Activated CD4-positive, alpha-beta T cell treated with anti-CD3 and anti-CD28 coated beads, Interleukin-2, Interleukin-4, amounts not matched to agents 100 ng/mL and 50 ng/mL, durations not matched to agents 16 hours and 8 hours (primary cell): ENCODE measurements around the gene XKR7.
A peak's percentile ranks its signal among the peaks of the same experiment; 100 is the strongest.

Experiments used
- DNase-seq: peaks from one replicate; pipeline ENCODE4 v3.0.0-alpha.2; 2020; ENCODE audit warnings: low spot score

Gene XKR7

GRCh38 chr20:31945319-31945718 is 22.6 kb upstream of the XKR7 start:
- no peak for DNase-seq

- DNase-seq = no peak
Measured at GRCh38 chr20:31945785-31946184, 22.2 kb upstream of the XKR7 start.

DNA sequence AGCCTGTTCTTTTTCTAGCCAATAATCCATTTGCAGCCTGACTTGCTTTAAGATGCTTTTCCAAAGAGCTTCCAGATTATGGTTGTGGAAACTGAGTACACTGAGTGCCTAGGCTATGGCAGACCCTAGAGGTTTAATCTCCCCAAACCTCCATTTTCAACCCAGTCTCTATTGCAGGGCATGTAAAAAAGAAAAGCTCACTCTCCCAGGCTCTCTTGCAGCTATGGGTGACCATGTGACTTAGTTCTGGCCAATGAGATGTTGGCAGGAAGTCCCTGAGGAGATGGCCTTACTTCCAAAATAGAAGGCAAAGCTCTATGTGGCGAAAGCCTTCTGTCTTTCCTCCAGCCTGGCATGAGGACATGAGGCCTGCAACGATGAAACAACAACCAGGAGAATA is 19.9 kb upstream of the XKR7 start:
- no peak for DNase-seq

GRCh38 chr20:31949877-31950646 is 17.9 kb upstream of the XKR7 start:
- no peak for DNase-seq

DNA sequence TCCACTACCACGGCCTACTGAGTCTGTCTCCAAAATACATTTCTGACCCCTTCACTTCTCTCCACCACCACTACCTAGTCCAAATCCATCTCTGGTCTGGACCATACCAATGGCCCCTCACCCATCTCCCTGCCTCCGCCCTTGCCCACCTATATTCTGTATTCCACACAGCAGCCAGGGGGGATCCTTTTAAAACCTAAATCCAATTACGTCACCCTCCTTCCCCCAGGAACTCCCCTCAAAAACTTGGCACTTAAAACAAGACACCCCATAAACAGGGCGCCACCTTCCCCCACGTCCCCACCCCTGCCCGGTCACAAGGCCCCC is 16.8 kb upstream of the XKR7 start:
- no peak for DNase-seq

DNA sequence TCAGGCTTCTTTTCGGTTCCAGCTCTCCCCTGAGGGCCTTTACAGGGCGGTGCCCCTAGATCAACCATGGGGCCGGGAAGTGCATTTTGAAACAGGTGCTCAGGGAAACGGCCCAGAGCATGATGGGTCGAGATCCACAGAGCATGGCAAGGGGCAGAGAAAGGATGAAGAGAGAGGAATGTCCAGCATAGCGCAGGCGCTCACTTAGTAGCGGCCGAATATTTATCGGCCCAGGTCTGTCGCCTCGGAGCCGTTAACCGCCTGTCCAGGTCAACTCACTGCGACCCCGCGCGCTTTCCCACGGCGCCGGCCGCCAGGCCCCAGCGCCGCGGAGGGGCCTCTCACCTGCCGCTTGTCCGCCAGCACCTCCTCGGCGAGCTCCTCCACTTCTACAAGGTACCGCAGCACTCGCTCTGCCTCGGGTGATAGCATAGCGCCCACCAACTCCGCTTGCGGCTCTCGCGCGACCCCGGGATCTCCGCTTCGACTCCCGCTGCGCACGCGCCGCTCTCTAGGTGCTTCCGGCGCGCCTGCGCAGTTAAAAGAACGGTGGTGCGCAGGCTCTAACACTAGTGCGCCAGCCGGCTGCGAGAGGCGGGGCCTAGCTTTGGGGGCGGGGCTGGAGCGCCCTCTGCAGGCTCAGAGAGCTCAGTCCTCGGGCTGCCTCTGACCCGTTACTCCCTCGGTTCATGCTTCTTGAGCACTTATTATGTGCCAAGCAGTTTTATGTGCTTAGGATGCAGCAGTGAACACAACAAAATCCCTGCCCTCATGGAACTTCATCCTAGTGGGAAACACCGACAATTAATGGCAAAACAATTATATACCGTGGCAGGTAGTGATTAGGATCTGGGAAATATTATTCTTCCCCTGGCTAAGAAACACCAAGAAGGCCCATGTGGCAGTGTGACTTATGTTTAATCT is 16.2 kb upstream of the XKR7 start, which contains the start of gene PDRG1:
Gene PDRG1 (minus strand): TSS at position 517 of the 924 bp plus-strand sequence. CDS start 85 bp downstream, at position 432.
- peak; percentile 96 for DNase-seq

DNA sequence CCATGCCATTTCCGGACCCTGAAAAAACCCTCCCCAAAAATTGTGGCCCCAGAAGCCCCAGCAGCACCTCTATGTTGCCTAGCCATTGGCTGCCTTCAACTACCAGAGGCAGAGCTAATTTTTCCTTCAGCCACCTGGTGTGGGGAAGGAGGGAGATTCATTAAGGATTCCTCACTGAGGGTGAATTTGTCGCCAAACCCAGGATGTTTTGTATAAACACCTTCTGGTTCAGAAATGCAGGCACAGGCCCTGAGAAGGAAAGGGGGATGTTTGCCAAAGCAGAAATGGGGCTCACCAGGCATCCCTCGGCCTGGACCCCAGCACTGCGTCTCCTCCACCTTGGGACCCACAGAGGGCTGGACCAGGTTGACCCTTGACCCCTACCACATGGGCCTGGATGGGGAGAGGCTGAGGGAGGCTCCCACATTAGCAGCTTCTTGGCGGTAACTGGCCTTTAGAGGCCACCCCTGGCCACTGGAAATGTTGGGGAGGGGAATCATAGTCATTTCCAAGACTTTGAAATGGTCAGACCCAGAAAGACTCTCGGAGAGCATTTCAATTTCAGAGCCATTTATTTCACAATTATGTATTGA is 14.3 kb upstream of the XKR7 start:
- DNase-seq = no peak

GRCh38 chr20:31954500-31954899 is 13.5 kb upstream of the XKR7 start:
- DNase-seq = no peak

DNA sequence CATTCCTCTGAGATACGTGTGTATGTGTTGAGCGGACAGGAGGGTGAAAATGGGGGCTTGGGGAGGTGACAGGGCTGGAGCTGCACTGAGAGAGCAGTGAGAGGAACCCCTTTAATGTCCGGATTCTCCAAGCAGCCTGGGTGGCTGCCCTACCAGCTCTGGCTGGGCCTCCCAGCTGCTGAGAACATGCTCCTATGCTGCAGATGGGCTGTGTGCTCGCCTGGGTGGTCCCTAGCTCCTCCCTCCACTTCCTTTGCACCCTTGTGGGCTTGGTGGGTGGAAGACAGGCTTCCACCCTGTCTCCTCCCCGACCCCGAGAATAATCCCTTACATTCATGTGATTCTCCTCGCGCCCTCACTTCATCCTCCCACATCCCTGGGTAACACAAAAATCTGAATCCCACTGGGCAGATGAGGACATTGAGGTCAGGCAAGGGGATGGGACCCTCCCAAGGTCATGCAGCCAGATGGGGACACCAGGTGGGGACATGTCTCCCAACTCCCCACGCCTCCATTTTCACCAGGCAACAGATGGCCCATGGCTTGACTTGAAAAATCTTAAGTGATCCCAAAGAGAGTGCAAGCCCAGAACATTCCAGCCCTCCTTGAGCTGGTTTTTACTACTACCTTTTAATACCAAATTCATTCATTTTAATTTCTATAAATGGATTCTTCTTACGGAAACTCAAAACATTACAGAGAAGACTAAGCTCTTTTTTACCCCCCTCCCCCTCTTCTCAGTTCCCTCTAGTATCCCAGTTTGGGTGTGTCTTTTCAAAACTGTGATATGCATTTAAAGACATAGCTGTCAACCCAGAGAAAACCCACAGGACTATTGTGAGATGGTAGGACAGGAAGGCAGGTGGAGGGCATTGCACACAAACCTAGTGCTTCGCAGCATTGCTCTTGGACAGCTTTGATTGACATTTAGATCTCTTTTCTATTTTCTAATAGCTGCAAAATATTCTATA is 11.1 kb upstream of the XKR7 start:
- DNase-seq = no peak

DNA sequence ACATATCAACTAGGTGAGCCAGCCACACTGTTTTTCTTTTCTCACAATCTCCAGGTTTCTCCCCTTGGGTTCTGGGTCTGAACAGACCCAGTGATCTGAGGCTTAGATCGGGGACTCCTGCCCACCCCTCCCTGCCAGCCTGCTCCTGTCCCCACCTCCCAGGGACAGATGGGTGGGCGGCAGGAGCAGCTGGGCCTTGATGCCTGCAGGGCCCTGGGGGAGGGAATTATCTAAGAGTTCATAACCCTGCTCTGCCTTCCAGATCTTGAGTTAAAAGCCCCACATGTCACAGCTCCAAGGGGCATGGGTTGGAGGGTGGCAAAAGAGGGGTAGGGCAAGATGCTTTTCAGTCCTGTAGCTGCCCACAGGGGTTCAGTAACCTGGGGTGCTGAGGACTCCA is 5.2 kb upstream of the XKR7 start:
- no peak for DNase-seq

GRCh38 chr20:31963889-31964288 is 4.1 kb upstream of the XKR7 start:
- DNase-seq = no peak

DNA sequence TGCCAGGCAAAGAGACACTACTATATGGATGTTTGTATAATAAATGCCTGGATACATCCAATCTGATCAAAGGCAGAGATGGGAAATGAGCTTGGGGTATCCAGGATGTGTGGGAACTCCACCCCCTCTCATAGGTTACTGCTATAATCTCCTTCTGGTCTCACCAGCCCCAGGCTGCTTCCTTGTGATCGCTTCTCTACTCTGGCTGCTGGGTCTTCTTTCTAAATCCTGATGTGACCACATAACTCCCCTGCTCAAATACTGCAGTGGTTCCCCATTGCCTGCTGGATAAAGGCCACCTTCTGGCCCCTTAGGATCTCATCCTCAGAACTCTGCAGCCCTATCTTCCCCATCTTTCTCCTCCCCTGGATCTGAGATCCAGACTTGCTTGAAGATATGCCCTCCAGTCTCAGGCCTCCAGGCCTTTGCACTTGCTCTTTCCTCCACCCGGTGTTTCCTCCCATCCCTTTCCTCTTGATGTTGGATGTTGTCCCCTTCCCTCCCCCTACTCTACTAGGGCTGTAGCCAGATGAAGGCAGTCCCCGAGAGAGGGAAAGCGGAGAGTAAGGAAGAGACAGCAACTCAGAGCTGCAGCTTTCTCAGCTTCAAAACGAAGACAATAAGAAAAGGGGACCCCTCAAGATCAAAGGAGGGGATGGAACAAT is 828 bp upstream of the XKR7 start:
- no peak for DNase-seq

DNA sequence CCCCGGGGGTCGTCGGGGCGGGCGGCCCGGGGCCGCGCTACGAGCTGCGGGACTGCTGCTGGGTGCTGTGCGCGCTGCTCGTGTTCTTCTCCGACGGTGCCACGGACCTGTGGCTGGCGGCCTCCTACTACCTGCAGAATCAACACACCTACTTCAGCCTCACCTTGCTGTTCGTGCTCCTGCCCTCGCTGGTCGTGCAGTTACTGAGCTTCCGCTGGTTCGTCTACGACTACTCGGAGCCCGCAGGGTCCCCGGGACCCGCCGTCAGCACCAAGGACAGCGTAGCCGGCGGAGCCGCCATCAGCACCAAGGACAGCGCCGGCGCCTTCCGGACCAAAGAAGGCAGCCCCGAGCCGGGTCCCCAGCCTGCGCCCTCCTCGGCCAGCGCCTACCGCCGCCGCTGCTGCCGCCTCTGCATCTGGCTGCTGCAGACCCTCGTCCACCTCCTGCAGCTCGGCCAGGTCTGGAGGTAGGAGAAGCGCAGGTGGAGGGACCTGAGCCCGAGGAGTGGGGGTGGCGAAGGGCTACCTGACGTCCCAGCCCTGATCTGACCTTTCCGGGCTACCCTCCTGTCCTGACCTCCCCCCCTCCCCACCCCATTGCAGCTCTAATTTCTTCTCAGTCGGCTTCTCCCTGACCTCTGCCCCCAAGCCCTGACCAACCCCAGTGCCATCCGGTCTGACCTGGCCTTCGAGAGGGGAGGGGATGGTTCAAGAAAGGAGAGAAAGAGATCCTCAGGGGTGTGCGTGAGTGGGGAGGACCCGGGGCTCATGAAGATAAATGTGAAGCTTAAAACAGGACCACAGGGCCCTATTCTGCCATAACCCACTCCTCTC is 558 bp downstream of the XKR7 start:
- DNase-seq = peak; percentile 71

- DNase-seq = no peak
Measured at GRCh38 chr20:31969991-31970390, 2.0 kb downstream of the XKR7 start.

DNA sequence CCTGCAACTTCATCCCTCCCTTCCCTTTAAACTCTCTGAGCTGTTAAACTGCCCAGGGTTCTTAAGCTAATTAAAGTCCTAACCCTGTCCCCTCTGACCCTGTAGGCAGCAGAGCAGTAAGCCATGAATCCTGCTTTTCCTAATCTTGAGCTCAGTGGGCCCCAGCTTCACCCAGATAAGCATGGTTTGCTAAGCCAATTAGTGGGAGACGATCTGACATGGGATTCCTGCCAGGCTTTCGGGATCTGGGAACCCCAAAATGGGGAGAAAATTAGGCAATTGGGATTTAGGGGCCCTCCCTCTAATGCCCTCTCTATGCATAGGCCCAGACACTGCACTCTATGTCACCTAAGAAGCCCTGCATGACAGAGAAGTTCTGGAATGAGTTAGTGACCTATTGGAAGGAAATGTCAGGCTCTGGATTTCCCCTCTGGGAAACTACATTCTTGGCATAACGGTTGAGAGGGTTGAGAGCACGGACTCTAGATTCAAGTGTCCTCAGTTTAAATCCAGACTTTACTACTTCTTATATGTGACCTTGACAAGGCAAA is 4.6 kb downstream of the XKR7 start:
- DNase-seq = no peak

DNA sequence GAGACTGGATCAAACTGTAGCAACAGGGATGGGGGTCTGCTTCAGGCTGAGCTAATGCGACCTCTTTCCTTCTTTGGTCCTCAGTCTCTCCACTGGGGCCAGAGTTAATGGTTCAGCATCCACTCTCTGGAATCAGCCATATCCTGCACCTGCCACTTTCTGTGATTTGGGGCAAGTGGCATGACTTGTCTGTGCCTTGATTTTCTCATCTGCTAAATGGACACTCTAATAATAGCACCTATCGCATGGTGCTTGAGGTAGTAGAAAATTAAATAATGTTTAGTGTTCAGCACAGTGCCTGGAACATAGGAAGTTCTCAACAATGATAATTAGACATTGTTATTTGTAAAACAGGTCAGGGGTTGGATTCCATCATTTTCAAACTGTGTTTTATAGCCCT is 6.3 kb downstream of the XKR7 start:
- no peak for DNase-seq

DNA sequence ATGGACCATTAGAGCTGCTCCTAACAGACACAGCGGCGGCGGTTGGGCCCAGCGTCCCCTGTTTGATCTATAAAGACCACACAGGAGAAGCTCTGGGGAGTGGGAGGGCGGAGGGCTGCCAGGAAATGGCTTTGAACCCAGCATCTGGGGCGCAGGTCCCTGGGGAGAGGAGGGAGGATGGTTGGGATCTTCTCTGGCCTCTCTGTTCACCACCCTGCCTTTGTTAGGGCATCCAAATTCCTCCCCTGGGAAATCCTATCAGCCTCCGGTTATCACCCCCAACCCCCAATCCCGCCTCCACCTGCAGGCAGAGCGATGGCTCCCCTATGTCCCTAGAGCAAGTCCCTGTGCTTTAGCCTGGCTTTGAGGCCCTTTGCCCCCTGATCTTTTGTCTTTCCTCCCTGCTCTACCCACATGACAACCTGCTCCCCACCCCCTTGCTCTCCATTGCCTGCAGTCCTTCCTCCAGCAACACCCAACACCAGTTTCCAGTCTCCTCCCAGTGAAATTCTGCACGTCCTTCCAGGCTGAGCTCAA is 7.1 kb downstream of the XKR7 start:
- no peak for DNase-seq

DNA sequence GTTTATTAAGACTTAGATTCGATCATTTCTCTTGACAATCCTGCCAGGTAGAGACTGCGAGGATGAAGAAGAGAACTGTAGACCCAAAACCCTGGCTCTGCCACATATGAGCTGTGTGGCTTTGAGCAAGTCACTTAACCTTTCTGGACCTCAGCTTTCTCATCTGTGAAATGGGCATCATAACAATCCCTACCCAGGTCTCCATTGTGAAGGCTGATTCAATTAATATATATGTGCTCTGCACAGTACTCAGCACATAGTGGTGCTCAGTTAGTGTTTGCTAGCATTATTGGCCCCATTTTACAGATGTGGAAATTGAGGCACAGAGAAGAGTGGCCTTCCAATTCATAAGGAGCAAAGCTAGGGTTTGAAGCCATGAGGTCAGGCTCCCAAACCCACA is 7.9 kb downstream of the XKR7 start:
- DNase-seq = no peak

- no peak for DNase-seq
Measured at GRCh38 chr20:31977080-31977479, 9.1 kb downstream of the XKR7 start.
